Endothelial cell of hepatic sinusoid (primary cell): ENCODE data around the gene FBLN2.

Source experiments
- in situ Hi-C: cut with HindIII; loops from 2 replicates; pipeline ENCODE4 v1.10.0; 2017; ENCODE audit warnings: low sequenced_read_pairs

Gene FBLN2

DNA sequence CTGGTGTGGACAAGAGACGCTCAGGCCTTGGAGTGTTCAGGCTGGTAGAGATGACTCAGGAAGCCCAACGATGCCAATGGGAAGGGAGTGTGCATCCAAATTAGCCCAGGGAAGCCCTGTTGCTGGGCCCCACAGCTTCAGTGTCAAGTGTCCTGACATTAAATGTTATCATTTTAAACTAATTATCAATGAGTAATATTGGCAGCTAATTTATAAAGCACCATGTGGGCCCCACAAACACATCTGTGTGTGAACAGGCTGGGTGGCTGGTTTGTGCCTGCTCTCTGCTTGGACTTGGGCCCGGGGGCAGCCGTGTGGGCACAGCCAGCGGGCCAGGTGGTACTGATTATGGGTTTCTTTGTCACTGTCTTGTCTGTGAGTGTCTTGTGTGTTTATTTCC, 15.0 kb downstream of the FBLN2 start:
- in situ Hi-C loops, result no loop called here

DNA sequence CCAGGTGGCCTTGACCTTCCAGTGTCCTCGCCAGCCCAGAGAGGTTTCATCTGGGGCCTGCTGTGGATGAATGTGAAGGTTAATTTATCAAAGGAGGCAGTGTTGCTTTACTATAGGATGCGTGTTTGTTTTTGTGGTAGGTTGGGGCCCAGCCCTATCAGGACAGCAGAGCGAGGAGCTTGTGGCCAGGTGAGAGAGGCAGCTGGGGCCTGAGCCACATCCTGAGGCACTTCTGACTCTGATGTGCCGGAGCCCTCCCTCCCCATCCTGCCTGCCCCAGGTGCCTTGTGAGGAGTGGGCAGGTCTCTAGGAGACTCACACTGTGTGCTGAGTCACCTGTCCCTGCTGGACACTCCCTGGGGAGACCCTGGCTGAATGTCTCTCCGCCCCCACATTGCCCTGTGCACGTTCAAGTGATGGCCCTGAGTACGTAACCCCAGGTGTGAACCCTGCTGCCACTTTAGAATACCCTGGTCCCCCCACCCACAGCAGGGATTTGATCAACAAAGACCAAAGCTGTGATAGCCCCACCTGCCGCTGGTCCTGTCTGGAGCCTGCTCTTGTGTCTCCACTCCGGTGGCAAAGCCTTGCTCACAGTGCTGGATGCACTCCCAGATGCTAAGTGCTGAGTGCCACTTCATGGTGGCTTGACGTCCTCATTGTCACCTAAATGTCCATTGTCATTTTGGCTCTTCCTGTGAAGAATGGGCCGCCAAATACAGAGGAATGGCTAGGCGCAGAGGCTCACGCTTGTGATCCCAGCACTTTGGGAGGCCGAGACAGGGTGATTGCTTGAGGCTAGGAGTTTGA, 16.0 kb downstream of the FBLN2 start:
- in situ Hi-C loops, result no loop called here

DNA sequence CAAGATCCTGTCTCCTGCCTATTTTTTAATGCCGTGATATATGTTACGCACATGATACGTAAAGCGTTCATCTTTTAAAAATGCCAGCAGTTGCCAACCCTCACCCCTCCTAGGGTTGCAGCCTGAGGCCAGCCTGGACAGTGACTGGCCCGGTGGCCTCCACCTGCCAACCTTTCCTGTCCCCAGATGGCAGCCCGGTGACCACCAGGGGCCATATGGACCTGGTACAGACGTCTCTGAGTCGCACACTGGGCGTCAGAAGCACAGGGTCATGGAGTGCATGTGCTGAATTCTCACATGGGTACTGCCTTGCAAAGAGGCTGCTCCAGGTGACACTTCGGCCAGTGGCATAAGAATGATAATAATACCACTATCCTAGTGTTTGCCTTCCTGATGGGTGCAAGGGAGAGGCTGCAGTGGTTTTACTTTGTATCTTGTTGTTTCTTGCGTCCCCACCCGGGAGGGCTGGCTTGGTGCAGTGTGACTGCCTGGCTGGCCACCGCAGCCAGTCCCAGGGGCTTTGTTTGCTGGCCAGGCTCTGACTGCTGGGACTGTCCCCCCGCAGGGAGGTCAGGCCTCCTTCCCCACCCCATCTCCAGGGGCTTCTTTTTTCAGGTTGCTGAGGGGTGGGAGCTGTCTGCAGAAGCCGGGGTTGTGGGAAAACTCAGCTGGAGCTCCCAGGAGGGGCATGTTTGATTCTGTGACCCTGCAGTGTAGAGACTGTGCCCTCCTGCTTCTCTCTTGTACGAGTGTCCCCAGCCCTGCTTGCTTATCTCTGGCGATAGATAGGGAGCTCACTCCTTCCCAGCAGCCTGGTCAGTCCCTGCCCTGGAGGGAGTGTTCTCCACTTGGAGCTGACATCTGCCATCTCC, 16.9 kb downstream of the FBLN2 start:
- in situ Hi-C loops, result no loop called here

DNA sequence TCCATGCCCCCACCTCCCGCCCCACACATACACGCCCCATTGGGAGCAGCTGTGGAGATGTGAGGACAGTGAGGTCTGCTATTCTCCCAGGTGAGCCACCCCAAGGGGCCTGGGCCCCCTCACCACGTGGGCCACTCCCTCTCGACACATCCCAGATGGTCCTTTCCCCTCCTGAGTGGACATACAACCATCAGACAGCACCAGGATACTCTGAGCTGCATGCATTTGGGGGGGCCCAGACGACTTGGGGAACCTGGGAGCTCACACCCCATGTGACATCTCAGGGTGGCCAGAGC, 17.5 kb downstream of the FBLN2 start:
- in situ Hi-C loops, result no loop called here

DNA sequence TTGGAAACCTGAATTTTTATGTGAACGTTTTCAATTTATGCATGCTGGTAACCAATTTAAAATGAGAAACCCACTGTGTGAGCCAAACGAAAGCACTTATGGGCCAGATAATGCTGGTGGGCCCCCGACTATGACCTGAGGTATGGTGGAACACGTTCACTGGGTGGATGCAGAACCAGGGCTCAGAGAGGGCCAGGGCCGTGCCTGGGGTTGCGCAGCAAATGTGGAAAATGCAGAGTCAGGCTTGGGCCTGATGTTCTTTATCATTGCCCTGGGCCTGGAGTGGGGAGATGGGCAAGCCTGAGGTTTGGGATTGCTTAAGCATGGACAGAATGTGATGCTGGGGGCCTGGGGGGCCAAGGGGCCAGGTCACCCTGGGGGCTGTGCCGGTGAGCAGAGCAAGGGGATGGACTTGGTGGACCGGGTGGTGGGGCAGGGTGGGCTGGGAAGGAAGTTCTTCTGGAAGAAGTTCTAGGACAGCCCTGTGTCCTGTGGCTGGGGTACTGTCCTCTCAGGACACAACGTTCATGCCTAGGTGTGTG, 17.9 kb downstream of the FBLN2 start:
- in situ Hi-C loops, result no loop called here

DNA sequence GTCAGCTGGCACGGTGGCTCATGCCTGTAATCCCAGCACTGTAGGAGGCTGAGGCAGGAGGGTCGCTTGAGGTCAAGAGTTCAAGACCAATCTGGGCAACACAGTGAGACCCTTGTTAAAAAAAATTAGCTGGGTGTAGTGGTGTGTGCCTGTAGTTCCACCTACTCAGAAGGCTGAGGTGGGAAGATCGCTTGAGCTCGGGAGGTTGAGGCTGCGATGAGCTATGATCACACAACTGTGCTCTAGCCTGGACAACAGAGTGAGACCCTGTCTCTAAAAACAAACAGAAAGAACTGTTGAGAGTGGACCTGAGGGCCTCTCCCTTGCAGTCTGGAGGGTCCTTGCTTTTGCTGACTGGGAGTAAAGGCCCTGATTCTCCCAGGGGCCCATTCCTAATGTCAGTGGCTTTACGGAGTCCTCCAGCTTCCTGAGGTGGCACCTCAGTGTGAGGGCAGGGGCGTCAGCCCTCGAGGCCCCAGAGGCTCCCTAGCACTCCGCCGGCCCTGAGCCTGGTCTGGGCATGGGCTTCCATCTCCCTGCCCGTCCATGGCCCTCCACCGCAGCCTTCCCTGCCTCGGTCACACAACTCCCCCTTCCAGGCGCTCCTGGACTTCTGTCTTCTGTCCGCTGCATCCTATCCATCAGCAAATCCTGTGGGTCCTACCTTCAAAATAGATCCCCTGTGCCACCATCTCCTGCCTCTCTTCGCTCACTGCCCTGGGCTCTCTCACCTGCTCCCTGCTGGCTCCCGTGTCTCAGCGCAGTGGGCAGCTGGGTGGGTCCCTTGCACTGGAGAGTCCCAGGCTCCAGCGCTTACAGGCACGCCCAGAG, 19.0 kb downstream of the FBLN2 start:
- in situ Hi-C loops, result no loop called here

DNA sequence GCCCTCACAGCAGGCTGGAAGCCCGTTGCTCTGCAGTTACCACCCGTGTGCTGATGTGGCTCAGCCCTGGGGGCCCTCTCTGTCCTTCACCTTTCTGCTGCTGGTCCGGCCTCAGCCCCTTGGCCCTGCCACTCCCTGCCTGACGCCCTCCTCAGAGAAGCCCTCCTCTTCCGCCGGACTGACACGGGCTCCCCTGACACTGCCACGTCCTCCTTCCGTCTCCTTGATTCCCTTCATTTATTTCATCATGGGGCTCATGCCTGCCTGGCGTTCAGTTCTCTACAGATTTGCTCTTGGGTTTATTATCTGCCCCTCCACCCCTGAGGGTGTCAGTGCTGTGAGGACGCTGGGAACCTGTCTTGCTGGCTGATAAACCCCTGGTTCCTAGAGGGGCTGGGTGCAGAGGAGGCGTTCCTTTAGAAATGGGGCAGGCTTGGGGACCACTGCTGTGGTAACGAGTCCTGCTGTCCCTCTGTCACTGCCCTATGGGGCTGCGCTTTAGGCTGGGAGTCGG, 19.6 kb downstream of the FBLN2 start:
- in situ Hi-C loops, result no loop called here

DNA sequence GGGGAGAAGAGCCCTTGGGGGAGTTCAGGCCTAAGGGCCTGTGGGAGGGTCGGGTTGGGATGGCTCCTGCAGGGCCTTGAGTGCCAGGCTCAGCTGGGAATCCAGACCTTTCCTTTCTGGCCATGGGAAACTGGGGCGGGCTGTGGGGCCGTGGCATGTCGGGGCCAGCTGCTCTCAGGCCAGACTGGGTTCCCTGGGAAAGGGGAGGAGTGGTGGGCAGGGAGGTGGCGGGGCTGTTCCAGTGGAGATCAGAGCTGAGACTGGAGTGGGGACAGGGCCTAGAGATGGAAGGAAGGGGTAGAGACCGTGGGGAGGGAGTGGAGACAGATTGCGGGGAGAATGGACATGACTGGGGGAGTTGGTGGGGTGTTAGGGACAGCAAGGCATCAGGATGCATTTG, 20.3 kb downstream of the FBLN2 start:
- in situ Hi-C loops, result no loop called here

DNA sequence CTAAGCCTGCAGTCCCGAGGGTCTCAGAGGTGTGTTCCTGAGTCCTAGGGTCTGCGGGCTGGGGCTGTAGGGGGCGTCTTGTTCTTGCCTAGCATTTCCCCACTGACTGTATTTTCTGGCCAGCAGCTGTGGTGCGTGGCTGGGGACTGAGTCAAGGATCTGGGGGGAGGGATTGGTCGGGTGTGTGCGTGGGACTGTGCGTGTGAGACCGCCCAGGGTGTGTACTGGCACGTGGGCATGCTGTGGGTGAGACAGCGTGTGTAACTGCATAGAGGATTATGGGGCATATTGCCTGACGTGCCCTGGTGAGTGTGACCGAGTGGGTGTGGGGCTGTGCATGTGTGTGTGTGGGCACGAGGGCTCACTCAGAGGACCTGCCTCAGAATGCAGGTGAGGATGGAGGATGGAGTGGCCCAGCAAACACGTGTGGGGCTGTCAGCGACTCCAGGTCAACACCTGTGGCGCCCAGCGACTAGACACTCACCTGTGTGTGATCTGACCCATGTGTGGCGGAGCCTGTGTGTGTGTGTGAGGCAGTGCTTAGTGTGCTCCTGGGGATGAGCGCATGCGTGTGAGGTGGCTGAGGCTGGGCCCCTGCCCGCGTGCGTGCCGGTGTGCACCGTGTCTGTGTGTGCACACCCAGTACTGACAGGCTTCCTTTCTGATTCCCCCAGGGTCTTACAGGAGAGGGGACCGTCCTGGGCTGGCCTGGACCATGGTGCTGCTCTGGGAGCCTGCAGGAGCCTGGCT, 20.9 kb downstream of the FBLN2 start:
- in situ Hi-C loops, result no loop called here

DNA sequence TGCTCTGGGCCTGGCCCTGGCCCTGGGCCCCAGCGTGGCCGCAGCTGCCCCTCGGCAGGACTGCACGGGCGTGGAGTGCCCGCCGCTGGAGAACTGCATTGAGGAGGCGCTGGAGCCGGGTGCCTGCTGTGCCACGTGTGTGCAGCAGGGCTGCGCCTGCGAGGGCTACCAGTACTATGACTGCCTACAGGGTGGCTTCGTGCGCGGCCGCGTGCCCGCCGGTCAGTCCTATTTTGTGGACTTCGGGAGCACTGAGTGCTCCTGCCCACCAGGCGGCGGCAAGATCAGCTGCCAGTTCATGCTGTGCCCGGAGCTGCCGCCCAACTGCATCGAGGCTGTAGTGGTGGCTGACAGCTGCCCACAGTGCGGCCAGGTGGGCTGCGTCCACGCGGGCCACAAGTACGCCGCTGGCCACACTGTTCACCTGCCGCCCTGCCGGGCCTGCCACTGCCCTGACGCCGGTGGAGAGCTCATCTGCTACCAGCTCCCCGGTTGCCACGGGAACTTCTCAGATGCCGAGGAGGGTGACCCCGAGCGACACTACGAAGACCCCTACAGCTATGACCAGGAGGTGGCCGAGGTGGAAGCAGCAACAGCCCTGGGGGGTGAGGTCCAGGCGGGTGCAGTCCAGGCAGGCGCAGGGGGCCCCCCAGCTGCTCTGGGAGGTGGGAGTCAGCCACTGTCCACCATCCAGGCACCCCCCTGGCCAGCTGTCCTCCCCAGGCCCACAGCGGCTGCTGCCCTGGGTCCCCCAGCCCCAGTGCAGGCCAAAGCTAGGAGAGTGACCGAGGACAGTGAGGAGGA, 21.7 kb downstream of the FBLN2 start:
- in situ Hi-C loops, result no loop called here

DNA sequence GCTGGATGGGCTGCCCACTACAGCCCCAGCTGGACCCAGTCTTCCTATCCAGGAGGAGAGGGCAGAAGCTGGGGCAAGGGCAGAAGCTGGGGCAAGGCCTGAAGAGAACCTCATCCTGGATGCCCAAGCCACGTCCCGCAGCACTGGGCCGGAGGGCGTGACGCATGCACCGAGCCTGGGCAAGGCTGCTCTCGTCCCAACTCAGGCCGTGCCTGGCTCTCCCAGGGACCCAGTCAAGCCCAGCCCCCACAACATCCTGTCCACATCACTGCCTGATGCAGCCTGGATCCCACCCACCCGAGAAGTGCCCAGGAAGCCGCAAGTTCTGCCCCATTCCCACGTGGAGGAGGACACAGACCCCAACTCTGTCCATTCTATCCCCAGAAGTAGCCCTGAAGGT, 22.3 kb downstream of the FBLN2 start:
- in situ Hi-C loops, result no loop called here

DNA sequence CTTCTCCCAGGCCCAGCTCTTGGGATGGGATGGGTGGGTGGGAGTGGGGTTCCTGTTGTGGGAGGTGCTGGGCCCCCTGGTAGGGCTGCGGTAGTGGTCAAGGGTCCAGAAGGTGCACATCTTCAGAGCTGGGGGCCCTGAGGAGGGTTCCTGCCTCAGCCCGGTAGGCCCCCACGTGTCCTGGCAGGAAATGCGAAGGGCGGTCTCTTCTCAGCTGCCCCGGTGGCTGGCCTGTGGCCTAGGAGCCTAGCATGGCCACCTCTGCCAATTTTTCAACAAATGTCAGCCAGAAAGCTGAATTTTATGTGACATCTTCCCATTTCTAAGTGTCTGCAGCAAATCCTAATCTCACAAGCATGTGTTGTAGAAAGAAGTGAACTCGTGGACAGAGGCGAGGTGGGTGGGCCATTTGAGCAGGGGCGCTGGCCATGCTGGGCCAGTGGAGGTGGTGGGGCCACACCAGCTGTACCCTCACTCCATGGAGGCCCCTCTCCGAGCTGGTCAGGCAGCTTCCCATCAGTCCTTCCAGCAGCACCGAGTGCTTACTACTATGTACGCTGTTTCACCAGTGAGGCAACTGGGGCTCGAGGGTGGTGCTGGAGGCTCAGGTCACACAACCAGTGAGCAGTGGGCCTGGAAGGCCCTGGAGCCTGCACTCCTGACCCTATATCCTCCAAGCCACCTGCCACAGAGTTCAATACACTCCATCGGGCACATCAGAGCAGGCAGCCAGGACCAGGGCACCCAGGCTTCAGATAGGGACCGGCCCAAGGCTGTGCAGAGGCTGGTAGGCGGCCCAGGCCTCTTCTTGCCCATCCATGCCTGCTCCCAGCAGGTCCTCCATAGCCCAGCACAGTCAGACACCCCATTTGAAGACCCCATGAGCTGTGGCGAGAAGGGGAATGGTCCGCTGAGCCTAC, 23.2 kb downstream of the FBLN2 start:
- in situ Hi-C loops, result no loop called here

DNA sequence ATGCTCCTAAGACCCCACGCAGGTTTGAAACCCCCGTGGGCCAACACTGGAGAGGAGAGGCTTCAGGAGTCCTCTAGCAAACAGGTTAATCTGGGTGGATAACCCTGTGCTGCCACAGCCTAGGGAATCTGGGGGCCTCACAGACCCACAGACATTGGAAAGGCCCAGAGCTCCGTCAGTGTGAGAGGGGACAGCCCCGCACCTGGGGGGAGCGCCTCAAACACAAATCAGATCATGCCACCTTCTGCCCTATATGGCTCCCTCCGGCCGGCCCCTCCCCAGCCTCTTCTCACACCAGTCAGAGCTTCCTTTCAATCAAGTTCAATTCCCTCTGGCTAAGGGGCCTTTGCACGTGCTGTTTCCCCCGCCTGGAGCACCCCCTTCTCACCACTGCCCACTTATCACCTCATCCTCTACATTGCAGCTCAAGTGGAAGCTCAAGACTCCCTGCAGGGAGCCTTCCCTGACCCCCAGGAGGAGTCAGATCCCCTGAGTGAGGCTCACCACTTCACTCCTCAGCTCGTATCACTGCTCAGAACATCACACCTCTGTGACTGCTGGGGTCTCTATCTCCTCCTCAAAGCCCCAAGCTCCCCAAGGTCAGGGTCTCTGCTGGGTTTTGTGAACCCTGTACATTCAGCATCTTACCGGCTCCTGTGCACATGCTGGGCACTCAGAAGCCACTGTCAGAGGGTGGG, 24.1 kb downstream of the FBLN2 start:
- in situ Hi-C loops, result no loop called here

DNA sequence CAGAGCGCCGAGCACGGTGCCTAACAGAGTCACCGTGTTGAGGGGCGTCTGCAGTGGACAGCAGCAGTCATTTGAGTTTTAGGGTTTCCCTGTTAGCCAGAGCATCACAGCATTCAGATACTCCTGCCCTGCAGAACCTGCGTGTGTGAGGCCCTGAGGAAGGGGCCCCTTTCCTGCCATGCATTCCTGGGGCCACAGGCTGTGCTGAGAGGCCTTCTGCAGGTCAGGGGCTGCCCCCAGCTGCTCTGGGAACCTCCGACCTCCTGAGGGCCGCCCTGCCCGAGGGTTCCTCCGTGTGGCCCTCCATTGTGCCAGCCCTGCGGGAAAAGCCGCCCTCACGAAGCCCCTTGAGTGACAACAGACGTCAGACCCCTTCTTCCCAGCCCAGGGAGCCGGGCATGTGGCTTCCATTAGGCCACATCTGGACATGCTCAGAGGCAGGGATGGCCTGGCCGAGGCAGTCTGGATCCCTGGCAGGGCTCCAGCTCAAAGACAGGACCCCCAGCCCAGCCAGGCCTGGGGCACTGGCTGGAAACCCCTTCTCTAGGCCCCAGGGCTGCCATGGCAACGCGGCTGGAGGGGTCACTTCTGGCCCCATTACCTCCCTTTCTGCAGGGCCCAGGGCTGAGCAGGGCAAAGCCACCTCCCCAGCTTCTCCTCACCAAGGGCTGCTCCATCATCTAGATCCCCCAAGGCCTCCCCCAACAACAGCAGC, 25.3 kb downstream of the FBLN2 start:
- in situ Hi-C loops, result no loop called here

DNA sequence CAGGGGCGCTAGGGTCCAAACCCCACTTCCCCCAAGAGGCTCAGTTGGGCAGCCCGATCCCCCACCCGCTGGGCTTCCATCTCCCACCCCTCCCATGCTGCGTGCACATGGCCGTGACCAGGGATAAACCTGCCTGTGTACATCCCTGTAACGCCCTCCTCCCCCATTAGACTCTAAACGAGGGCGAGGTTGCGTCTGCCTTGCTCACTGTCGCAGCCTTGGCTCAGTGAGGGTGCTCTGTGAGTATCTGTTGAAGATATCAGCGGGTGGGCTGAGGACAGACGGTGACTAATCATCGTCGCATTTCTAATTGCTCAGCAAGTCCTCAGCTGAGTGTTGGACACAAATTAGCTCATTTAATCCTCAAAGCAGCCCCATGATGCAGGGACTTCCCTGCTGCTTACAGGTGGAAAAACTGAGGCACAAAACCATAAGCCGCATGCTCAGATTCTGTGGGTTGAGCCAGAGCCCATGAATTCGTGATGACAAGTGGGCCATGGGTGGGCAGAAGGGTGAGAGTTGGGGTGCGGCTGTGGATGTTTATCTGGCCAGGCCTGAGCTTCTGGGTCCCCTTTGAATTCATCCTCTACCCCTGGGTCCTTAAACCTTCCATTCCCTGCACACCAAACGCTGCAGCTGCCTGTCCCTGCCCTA, 26.0 kb downstream of the FBLN2 start:
- in situ Hi-C loops, result no loop called here

DNA sequence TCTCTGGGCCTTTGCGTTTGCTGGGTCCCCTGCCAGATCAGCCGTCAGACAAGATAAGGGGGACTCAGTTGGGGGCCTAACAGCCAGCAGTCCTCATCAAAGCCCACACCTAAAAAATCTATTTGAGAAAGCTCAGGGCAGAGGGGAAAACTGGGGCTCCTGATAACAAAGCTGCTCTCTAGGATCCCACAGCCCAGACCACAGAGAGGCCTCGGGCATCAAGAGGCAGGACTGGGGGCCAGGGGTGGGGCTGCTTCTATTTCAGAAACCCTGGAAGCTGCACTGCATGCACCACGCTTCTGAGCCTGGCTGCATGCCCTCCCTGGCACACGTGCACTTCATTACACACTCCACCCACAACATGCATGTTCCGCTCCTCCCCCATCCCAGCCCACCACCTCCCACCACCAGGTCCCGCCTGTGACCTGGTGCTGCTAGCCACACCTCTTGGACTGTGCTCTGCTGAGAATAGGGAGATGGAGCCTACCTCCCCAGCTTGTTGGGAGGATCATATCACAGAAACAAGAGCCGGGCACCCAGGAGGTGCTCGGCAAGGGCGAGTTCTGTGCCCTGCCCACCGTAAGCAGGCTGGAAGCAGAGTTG, 26.6 kb downstream of the FBLN2 start:
- in situ Hi-C loops, result no loop called here
